ENCODE data around the gene MARVELD1. TPM values are rescaled to one million over a fixed set of nuclear protein-coding genes. Genes with fewer than 3 reads are reported as not detected.

MARVELD1 gene
- total and polyA plus RNA-seq, 2 of the 13 experiments (the other 11 are each of a cell fraction or from before 2014, with no cell fraction given): not detected

DNA sequence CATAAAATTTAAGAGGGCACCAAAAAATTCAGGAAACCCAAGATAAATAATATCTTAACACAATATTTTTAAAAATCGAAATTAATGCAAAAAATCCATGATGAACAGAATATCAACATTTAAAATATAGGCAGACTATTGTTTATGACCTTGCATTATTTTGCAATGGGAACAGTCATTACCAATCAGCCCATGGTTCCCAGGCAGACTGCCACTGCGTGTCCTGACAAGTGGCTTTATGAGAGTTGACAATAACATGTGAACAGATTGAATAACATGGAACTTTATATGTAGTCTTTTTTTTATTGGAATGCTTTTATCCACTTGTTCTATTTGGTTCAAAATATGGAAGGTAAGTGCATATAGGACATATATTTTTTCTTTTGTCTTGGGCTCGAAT, 23.4 kb upstream of the MARVELD1 start:
- CTCF ChIA-PET (ENCODE audit: low intra/inter-chr PET ratio, low total read pairs): no interaction called here
- Histone ChIP-seq H3K79me2 (ENCODE audit: insufficient read depth, low read length) (peaks cover 17% of the 10 kb centered on the region), H3K9me3 (ENCODE audit: low read length) (no peaks in the 10 kb centered on the region), H3K4me3 (replicated peaks in 1 of 3; ENCODE audit: insufficient read depth in 1 of 3, low read depth in 2 of 3, low read length in 3 of 3) (no peak overlapping the region), H2AFZ (ENCODE audit: low read length) (no peak overlapping the region), H3K9ac (ENCODE audit: insufficient read depth, low read depth, low read length) (no peak overlapping the region), H3K27ac (ENCODE audit: extremely low read length, insufficient read depth, low read length) (no peak overlapping the region), H3K27me3 (ENCODE audit: control insufficient read depth in 1 of 2, insufficient read depth in 2 of 2, low read length in 2 of 2) (no peaks in the 10 kb centered on the region; a peak in 1 of 5 replicates), H4K20me1 (ENCODE audit: insufficient read depth, low read length) (no peaks in the 10 kb centered on the region), H3K4me2 (ENCODE audit: low read depth, low read length) (no peak overlapping the region), H3K36me3 (replicated peaks in 1 of 2; ENCODE audit: control insufficient read depth in 1 of 2, insufficient read depth in 2 of 2, low read length in 2 of 2) (no peaks in the 10 kb centered on the region), H3K4me1 (ENCODE audit: insufficient read depth, low read length) (peaks cover 25% of the 10 kb centered on the region)
- POLR2A ChIA-PET: no interaction called here
- BruUV-seq (replicated peaks): no TSS peak
- intact Hi-C loops (cut with micrococcal nuclease; ENCODE audit: unreplicated experiment): no loop called here
- DNase-seq (ENCODE audit: low spot score) (no peak), ATAC-seq (no peak), FAIRE-seq (no peak)
- in situ Hi-C loops (cut with HindIII; ENCODE audit: extremely low pct_ligation_motif_present, low pct_unique_long_range_greater_than_20kb): no loop called here
- 64% methylated on average over 3 of the region's 3 CpGs for WGBS (ENCODE audit: low lambda C conversion rate)
- TF ChIP-seq REL (CRISPR knock-in tag; conservative IDR thresholded peaks at IDR 0.05) (no peak), ZNF530 (CRISPR knock-in tag; IDR thresholded peaks at IDR 0.05; ENCODE audit: low read depth) (no peak), ZNF354B (CRISPR knock-in tag; IDR thresholded peaks at IDR 0.05) (no peak), PCBP1 (IDR thresholded peaks at IDR 0.05; ENCODE audit: borderline replicate concordance, low read depth, low read length) (no peak), FOXO4 (CRISPR knock-in tag; conservative IDR thresholded peaks at IDR 0.05) (no peak), NR1H2 (CRISPR knock-in tag; IDR thresholded peaks at IDR 0.05; ENCODE audit: borderline replicate concordance, low read depth) (no peak), EZH2 (conservative IDR thresholded peaks at IDR 0.05; ENCODE audit: low read depth, low read length) (no peak), HOXD1 (CRISPR knock-in tag; IDR thresholded peaks at IDR 0.05) (no peak), SIX4 (CRISPR knock-in tag; IDR thresholded peaks at IDR 0.05) (no peak), ZBTB38 (CRISPR knock-in tag; IDR thresholded peaks at IDR 0.05) (no peak), ZNF670 (CRISPR knock-in tag; IDR thresholded peaks at IDR 0.05; ENCODE audit: borderline replicate concordance) (no peak), NONO (IDR thresholded peaks at IDR 0.05) (no peak), NONO (CRISPR knock-in tag; conservative IDR thresholded peaks at IDR 0.05) (no peak), ZSCAN31 (CRISPR knock-in tag; IDR thresholded peaks at IDR 0.05; ENCODE audit: low read depth) (no peak), CEBPG (CRISPR knock-in tag; IDR thresholded peaks at IDR 0.05) (no peak), NFE2L2 (IDR thresholded peaks at IDR 0.05; ENCODE audit: low read length) (no peak), ZNF550 (CRISPR knock-in tag; IDR thresholded peaks at IDR 0.05; ENCODE audit: borderline replicate concordance) (no peak), SMAD3 (CRISPR knock-in tag; IDR thresholded peaks at IDR 0.05) (no peak), SMARCC2 (IDR thresholded peaks at IDR 0.05) (no peak)
- TF ChIP-seq, protein P1, sequence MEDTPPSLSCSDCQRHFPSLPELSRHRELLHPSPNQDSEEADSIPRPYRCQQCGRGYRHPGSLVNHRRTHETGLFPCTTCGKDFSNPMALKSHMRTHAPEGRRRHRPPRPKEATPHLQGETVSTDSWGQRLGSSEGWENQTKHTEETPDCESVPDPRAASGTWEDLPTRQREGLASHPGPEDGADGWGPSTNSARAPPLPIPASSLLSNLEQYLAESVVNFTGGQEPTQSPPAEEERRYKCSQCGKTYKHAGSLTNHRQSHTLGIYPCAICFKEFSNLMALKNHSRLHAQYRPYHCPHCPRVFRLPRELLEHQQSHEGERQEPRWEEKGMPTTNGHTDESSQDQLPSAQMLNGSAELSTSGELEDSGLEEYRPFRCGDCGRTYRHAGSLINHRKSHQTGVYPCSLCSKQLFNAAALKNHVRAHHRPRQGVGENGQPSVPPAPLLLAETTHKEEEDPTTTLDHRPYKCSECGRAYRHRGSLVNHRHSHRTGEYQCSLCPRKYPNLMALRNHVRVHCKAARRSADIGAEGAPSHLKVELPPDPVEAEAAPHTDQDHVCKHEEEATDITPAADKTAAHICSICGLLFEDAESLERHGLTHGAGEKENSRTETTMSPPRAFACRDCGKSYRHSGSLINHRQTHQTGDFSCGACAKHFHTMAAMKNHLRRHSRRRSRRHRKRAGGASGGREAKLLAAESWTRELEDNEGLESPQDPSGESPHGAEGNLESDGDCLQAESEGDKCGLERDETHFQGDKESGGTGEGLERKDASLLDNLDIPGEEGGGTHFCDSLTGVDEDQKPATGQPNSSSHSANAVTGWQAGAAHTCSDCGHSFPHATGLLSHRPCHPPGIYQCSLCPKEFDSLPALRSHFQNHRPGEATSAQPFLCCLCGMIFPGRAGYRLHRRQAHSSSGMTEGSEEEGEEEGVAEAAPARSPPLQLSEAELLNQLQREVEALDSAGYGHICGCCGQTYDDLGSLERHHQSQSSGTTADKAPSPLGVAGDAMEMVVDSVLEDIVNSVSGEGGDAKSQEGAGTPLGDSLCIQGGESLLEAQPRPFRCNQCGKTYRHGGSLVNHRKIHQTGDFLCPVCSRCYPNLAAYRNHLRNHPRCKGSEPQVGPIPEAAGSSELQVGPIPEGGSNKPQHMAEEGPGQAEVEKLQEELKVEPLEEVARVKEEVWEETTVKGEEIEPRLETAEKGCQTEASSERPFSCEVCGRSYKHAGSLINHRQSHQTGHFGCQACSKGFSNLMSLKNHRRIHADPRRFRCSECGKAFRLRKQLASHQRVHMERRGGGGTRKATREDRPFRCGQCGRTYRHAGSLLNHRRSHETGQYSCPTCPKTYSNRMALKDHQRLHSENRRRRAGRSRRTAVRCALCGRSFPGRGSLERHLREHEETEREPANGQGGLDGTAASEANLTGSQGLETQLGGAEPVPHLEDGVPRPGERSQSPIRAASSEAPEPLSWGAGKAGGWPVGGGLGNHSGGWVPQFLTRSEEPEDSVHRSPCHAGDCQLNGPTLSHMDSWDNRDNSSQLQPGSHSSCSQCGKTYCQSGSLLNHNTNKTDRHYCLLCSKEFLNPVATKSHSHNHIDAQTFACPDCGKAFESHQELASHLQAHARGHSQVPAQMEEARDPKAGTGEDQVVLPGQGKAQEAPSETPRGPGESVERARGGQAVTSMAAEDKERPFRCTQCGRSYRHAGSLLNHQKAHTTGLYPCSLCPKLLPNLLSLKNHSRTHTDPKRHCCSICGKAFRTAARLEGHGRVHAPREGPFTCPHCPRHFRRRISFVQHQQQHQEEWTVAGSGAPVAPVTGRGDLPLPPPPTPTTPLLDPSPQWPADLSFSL (CRISPR knock-in tag; IDR thresholded peaks at IDR 0.05): no peak

Measured in HepG2 (cell line).